Endothelial cell of umbilical vein (primary cell): ENCODE data around the gene ITIH2. TPM values are rescaled to one million over a fixed set of nuclear protein-coding genes. Genes with fewer than 3 reads are reported as not detected.
"Not testable (repeated sequence)": the region's sequence is repeated elsewhere in the genome, so short reads cannot be mapped to it uniquely, and the experiment has no call there.

Experiments used
- BruUV-seq: library from RNA; stranded (reverse); fragments of 400-500 nt; replicated peaks from 2 replicates; lab custom pipeline; 2021; lab: Mats Ljungman, UMichigan
- CTCF ChIA-PET: fragments of 300-600, 350-600 bp; sonication (Branson Sonifier 250); formaldehyde crosslinking; loops from one replicate; lab custom pipeline; 2021; ENCODE audit warnings: antibody characterized with exemption, inconsistent platforms; lab: Charles Lee
- POLR2A ChIA-PET: fragments of 300-600, 350-600 bp; sonication (Branson Sonifier 250); formaldehyde crosslinking; loops from one replicate; lab custom pipeline; 2021; ENCODE audit warnings: antibody characterized with exemption, inconsistent platforms; lab: Charles Lee
- DNase-seq: peaks from one replicate; pipeline ENCODE4 v3.0.0-alpha.2; 2011; ENCODE audit warnings: low read depth, low spot score
- FAIRE-seq: peaks from 2 replicates; lab custom pipeline; 2011; peaks lifted over from hg19 to GRCh38; lab: Jason Lieb, UNC
- H2AFZ ChIP-seq: 2 replicates; pipeline ENCODE4 v1.6.0; 2012; ENCODE audit warnings: low read depth, low read length, control low read depth, inconsistent platforms
- H3K27ac ChIP-seq: 2 replicates; pipeline ENCODE4 v1.5.1; 2011; ENCODE audit warnings: low read depth, mild to moderate bottlenecking, control low read depth, low read length, moderate library complexity; ENCODE audit not compliant: insufficient read depth
- H3K27me3 ChIP-seq, 2 experiments: 2 replicates each; pipeline versions ENCODE4 v1.6.0 to v1.6.1; 2011; ENCODE audit warnings: low read length in 2 of 2, mixed read lengths in 1 of 2; ENCODE audit not compliant: control insufficient read depth in 2 of 2, insufficient read depth in 2 of 2
- H3K36me3 ChIP-seq, 2 experiments: 2 replicates in 1 of 2; 3 replicates in 1 of 2; pipeline ENCODE4 v1.5.1; 2011; ENCODE audit warnings: low read length in 2 of 2, mild to moderate bottlenecking in 1 of 2, moderate library complexity in 1 of 2; ENCODE audit not compliant: control insufficient read depth in 2 of 2, insufficient read depth in 2 of 2; ENCODE audit errors: extremely low read depth in 1 of 2
- H3K4me1 ChIP-seq: 3 replicates; pipeline ENCODE4 v1.5.1; 2011; ENCODE audit warnings: mild to moderate bottlenecking, low read length; ENCODE audit not compliant: control insufficient read depth, insufficient read depth; ENCODE audit errors: extremely low read depth
- H3K4me2 ChIP-seq: 2 replicates; pipeline ENCODE4 v1.6.1; 2011; ENCODE audit warnings: low read length, control low read depth, mixed read lengths; ENCODE audit not compliant: insufficient read depth
- H3K4me3 ChIP-seq, 3 experiments: fragments of 200-600 bp in 1 of 3; sonication (generic), shearing (Covaris generic) in 1 of 3; replicated peaks in 1 of 3; 2 replicates each; pipeline ENCODE4 v1.5.1; 2011 to 2016; ENCODE audit warnings: control low read depth in 3 of 3, low read length in 3 of 3, mild to moderate bottlenecking in 2 of 3, inconsistent platforms in 1 of 3, low read depth in 1 of 3, moderate library complexity in 1 of 3; ENCODE audit not compliant: insufficient read depth in 1 of 3
- H3K79me2 ChIP-seq: 2 replicates; pipeline ENCODE4 v1.6.0; 2012; ENCODE audit warnings: low read length, inconsistent platforms; ENCODE audit not compliant: control insufficient read depth, insufficient read depth
- H3K9ac ChIP-seq: replicated peaks from 2 replicates; pipeline ENCODE3; 2011; ENCODE audit warnings: low read length, control low read depth; ENCODE audit not compliant: insufficient read depth; ENCODE audit errors: extremely low read depth
- H3K9me1 ChIP-seq: replicated peaks from 3 replicates; pipeline ENCODE4 v1.6.0; 2011; ENCODE audit warnings: mild to moderate bottlenecking, low read length; ENCODE audit not compliant: control insufficient read depth, insufficient read depth; ENCODE audit errors: extremely low read depth
- H3K9me3 ChIP-seq: replicated peaks from 2 replicates; pipeline ENCODE4 v1.5.1; 2012; ENCODE audit warnings: low read length, inconsistent platforms; ENCODE audit not compliant: control insufficient read depth, insufficient read depth
- H4K20me1 ChIP-seq: replicated peaks from 2 replicates; pipeline ENCODE3; 2011; ENCODE audit warnings: mild to moderate bottlenecking, low read length; ENCODE audit not compliant: control insufficient read depth, insufficient read depth; ENCODE audit errors: extremely low read depth
- CTCF ChIP-seq, 2 donors: IDR thresholded peaks; 1 replicate in 1 of 2; 2 replicates in 1 of 2; pipeline ENCODE4 v1.5.1; 2011; ENCODE audit warnings: low read length in 2 of 2, mild to moderate bottlenecking in 2 of 2, moderate library complexity in 2 of 2, control low read depth in 1 of 2, inconsistent platforms in 1 of 2, low read depth in 1 of 2; ENCODE audit not compliant: insufficient read depth in 1 of 2; ENCODE audit errors: extremely low read depth in 1 of 2
- FOS ChIP-seq: IDR thresholded peaks from 2 replicates; pipeline ENCODE4 v1.6.1; 2011; ENCODE audit warnings: mild to moderate bottlenecking, low read length, moderate library complexity, borderline replicate concordance; ENCODE audit not compliant: insufficient read depth
- GATA2 ChIP-seq: IDR thresholded peaks from 2 replicates; pipeline ENCODE4 v1.7.0; 2011; ENCODE audit warnings: low read depth, mild to moderate bottlenecking, moderate library complexity, mixed read lengths, low read length; ENCODE audit not compliant: insufficient read length, insufficient read depth
- MYC ChIP-seq: IDR thresholded peaks from one replicate; pipeline ENCODE4 v1.6.1; 2011; ENCODE audit warnings: mild to moderate bottlenecking, low read depth, low read length
- POLR2AphosphoS5 ChIP-seq: IDR thresholded peaks from 2 replicates; pipeline ENCODE4 v1.6.1; 2012; ENCODE audit warnings: low read depth, mild to moderate bottlenecking, control low read depth, low read length, moderate library complexity; ENCODE audit not compliant: insufficient read depth
- dilution Hi-C: fragments of 300-500 bp; cut with MboI; formaldehyde crosslinking; loops from one replicate; pipeline ENCODE4 v1.15.0; 2019; ENCODE audit warnings: low sequenced_read_pairs; ENCODE audit not compliant: extremely low pct_ligation_motif_present
- intact Hi-C: fragments of 100-400 bp; cut with micrococcal nuclease; formaldehyde crosslinking; loops from one replicate; pipeline ENCODE4 v1.10.0; 2022
- polyA plus RNA-seq, 4 experiments: library from polyadenylated mRNA; depleted of rRNA in 3 of 4; stranded (reverse) in 3 of 4; unstranded in 1 of 4; fragments of >200 nt; gene quantifications; 2 replicates each; pipeline versions ENCODE4 v1.2.1 to v1.2.3, GENCODE V29; 2011 to 2012; ENCODE audit warnings: missing spikeins in 1 of 4
- total RNA-seq: library from RNA; stranded (reverse); gene quantifications from 2 replicates; pipeline ENCODE4 v1.2.3, GENCODE V29; 2021

ITIH2 gene
- total and polyA plus RNA-seq, 2 donors (not counting 3 experiments of a cell fraction or from before 2014, with no cell fraction given): not detected

- Histone ChIP-seq H3K27me3 (no peaks in the 10 kb centered on the region), H3K79me2 (no peaks in the 10 kb centered on the region), H3K27ac (no peak overlapping the region), H3K4me3 (no peak overlapping the region), H3K36me3 (no peaks in the 10 kb centered on the region), H2AFZ (no peak overlapping the region), H3K9ac (no peak overlapping the region), H4K20me1 (no peaks in the 10 kb centered on the region), H3K4me2 (no peak overlapping the region), H3K9me3 (no peaks in the 10 kb centered on the region), H3K9me1 (no peaks in the 10 kb centered on the region), H3K4me1 (no peaks in the 10 kb centered on the region)
- BruUV-seq: no TSS peak
- DNase-seq (no peak), FAIRE-seq (no peak)
- dilution Hi-C loops (no loop called here), intact Hi-C loops (no loop called here)
- POLR2A ChIA-PET: no interaction called here
- CTCF ChIA-PET: no interaction called here
- TF ChIP-seq CTCF (IDR thresholded peaks at IDR 0.05; ENCODE audit: extremely low read depth in 1 of 2, insufficient read depth in 1 of 2, low read depth in 1 of 2, low read length in 2 of 2) (no peak), MYC (no peak), POLR2AphosphoS5 (no peak), FOS (no peak), GATA2 (no peak)
Measured at GRCh38 chr10:7679256-7679655, 23.9 kb upstream of the ITIH2 start.

GRCh38 chr10:7680078-7680477, 23.0 kb upstream of the ITIH2 start:
- FAIRE-seq, H2AFZ ChIP-seq, H3K4me2 ChIP-seq, H3K4me1 ChIP-seq, H4K20me1 ChIP-seq, BruUV-seq, H3K79me2 ChIP-seq, H3K9ac ChIP-seq, DNase-seq, H3K36me3 ChIP-seq, CTCF ChIA-PET, H3K4me3 ChIP-seq, H3K9me3 ChIP-seq, H3K9me1 ChIP-seq, POLR2A ChIA-PET, dilution Hi-C loops, H3K27me3 ChIP-seq, H3K27ac ChIP-seq: not testable (repeated sequence)
- intact Hi-C loops: loop anchor here (10.0 kb wide), 2 partner anchors 895 to 1265 kb away; no protein-coding TSS in a partner anchor
